WTC11 (cell line): Measurements from ENCODE around the gene EDIL3.

Source experiments
- SMAD4 ChIP-seq: sonication (generic); formaldehyde crosslinking; IDR thresholded peaks from 2 replicates; pipeline ENCODE4 v1.8.0; 2022; ENCODE audit warnings: mild to moderate bottlenecking, missing genetic modification reagents
- TF ChIP-seq, protein P1 (sequence below): fragments of 200-600 bp; IDR thresholded peaks from 2 replicates; pipeline ENCODE4 v1.8.0; 2022; ENCODE audit warnings: antibody characterized with exemption

DNA sequence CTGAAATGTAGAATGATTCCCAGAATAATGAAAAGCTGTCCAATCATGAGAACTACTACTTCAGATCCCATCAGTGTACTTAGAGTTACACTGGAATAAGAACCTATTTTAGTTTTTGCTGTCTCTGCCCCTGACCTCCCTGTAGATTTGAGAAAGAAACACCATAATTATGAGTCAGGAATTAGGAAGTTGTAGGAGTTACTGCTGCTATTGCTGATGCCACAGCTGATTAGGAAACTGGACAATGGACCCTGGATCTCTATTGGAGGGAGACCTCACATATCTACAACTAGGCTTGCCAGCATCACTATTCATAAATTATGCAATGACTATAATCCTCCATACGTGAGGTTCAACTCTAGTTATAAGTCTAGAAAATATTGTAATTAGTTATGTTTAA lies 48.8 kb upstream of the EDIL3 start:
- TF ChIP-seq SMAD4 (CRISPR knock-in tag) = no peak
- TF ChIP-seq, protein P1, sequence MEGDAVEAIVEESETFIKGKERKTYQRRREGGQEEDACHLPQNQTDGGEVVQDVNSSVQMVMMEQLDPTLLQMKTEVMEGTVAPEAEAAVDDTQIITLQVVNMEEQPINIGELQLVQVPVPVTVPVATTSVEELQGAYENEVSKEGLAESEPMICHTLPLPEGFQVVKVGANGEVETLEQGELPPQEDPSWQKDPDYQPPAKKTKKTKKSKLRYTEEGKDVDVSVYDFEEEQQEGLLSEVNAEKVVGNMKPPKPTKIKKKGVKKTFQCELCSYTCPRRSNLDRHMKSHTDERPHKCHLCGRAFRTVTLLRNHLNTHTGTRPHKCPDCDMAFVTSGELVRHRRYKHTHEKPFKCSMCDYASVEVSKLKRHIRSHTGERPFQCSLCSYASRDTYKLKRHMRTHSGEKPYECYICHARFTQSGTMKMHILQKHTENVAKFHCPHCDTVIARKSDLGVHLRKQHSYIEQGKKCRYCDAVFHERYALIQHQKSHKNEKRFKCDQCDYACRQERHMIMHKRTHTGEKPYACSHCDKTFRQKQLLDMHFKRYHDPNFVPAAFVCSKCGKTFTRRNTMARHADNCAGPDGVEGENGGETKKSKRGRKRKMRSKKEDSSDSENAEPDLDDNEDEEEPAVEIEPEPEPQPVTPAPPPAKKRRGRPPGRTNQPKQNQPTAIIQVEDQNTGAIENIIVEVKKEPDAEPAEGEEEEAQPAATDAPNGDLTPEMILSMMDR = no peak
